DMS 273 (cell line): ENCODE results near the gene KLHL21.

Experiments
- DNase-seq: peaks from one replicate; lab custom pipeline; 2025; ENCODE audit not compliant: unreplicated experiment; lab: John Stamatoyannopoulos, UW

The KLHL21 gene

DNA sequence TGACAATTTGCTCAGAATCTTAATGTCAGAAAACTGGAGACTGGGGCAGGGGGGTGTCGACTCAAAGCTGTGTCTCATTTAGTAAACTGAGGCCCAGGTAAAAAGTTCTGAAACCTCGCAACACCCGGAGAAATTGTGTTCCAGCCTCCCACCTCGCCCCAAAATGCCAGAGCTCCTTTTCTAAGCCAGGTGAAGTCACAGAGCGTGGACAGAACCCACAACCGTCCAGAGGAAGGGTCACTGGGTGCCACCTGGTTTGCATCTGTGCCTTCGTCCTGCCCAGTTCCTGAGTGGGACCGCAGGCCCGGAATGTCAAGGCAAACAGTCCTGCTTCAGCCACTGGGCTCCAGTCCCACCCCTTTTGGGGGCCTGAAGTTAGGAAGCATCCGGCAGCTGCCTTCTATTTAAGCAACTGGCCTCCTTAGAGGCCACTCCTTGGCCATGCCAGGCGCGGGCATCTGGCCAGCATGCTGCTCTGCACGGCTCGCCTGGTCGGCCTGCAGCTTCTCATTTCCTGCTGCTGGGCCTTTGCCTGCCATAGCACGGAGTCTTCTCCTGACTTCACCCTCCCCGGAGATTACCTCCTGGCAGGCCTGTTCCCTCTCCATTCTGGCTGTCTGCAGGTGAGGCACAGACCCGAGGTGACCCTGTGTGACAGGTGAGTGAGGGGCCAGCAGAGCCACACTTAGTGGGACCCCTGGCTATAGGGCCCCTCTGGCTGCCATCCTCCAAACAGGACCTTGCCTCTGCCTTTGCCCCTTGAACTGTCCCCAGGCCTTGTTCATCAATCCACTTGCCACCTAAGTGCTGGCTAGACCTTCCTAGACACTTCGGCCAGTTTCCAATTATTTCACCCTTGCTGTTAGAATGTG lies 47.5 kb downstream of the KLHL21 start, which contains the start of gene TAS1R1:
Gene TAS1R1 (plus strand): TSS at position 401 of the 872 bp plus-strand sequence. CDS start 67 bp downstream, at position 468.
- peak; percentile 44 for DNase-seq

GRCh38 chr1:6554031-6554906 lies 48.4 kb downstream of the KLHL21 start, which contains the start of gene NOL9:
Gene NOL9 (minus strand): TSS chr1:6554513. CDS start chr1:6554502, 11 bp downstream.
- peak; percentile 98 for DNase-seq

DNA sequence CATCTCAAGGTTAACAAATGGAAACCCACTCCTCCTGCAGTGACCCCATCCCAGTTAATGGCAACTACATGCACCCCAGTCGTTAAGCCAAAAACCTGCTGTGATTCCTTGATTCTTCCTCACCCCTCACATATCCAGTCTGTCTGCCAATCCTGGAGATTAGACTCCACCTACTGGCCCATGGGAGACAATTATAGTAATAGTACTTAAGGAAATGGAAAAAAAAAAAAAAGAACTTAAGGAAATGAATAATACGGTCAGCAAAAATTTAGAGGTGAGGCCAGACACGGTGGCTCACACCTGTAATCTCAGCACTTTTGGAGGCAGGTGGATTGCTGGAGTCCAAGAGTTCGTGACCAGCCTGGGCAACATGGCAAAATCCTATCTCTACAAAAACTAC lies 55.4 kb downstream of the KLHL21 start:
- peak; percentile 27 for DNase-seq

DNA sequence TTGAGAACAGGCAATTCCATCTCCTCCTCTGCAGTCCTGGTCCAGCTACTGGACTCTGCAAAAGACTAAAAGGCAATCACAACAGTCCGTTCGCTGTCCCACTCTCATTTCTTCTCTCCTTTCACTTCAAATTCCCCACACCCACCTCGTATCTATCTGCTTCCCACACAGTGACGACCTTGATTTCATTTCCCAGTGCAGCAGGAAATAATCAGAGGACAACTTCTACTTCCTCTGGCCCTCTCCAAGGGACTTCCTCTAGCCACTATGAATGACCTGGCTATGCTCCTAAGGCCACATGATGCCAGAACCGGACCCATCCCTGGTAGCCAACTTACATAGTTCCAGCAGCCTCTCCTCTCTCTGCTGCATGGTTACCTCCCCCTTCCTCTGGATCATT lies 56.3 kb downstream of the KLHL21 start:
- no peak for DNase-seq

DNA sequence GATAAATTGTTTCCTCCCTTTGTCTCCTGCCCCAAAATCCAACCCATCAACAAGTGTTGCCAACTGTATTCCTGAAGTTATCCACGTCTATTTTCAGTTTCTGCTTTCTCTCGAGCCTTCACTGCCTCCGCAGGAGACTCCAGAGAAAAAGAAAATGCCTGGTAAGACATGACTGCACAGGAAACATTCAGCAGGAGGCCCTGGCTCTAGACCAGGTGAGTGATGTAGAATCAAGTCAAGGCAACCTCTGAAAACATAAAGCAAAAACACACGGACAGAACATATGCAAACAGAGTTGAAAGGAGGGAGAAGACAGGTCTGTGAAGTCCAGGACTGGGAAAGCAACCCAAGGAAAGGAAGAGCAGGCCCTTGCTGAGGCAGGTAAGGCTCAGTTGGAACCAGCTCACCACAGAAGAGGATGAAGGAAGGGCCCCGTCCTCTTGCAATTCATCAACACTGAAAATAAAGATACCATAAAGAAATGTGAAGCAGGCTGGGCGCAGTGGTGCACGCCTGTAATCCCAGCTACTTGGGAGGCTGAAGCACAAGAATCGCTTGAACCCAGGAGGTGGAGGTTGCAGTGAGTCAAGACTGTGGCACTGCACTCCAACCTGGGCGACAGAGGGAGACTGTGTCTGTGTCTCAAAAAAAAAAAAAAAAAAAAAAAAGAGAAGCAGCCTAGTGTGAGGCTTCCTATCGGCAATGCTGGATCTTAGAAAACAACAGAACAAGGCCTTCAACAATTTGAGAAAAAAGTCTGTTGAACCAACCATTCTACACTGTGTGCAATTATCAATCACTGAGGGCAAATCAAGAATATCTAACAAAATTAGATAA lies 57.2 kb downstream of the KLHL21 start:
- DNase-seq: no peak

- no peak for DNase-seq
These were observed 57.8 kb downstream of the KLHL21 start for GRCh38 chr1:6544831-6545230.
